NCI-H1417 (cell line): ENCODE data around the gene CRYBG2.

Source experiments
- DNase-seq, 3 experiments: peaks; one replicate each; lab custom pipeline; 2025; lab: John Stamatoyannopoulos, UW

The CRYBG2 gene

DNA sequence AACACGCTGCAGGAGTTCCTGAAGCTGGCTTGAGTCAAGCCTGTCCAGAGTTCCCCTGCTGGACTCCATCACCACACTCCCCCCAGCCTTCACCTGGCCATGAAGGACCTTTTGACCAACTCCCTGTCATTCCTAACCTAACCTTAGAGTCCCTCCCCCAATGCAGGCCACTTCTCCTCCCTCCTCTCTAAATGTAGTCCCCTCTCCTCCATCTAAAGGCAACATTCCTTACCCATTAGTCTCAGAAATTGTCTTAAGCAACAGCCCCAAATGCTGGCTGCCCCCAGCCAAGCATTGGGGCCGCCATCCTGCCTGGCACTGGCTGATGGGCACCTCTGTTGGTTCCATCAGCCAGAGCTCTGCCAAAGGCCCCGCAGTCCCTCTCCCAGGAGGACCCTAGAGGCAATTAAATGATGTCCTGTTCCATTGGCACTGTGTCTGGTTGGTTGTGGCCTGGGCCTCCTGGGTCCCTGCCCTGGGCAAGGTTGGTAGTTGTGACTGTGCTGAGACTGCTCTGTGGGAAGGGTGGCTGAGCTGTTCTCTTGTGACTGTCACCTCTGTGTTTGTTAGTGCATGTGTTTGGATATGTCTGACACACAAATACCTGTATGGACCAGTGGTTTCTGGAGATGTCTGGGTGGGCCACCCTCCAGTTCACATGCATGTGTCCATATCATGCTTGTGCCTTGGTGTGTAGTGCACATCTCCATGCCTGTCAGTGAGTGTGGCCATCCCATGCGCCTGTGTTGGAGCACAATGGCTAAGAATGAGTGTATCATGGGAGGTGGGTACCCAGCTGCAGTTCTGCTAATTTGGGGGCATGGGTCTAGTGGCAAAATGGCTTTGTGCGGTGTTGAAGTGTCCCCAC, 72.6 kb downstream of the CRYBG2 start:
- DNase-seq, result no peak

DNA sequence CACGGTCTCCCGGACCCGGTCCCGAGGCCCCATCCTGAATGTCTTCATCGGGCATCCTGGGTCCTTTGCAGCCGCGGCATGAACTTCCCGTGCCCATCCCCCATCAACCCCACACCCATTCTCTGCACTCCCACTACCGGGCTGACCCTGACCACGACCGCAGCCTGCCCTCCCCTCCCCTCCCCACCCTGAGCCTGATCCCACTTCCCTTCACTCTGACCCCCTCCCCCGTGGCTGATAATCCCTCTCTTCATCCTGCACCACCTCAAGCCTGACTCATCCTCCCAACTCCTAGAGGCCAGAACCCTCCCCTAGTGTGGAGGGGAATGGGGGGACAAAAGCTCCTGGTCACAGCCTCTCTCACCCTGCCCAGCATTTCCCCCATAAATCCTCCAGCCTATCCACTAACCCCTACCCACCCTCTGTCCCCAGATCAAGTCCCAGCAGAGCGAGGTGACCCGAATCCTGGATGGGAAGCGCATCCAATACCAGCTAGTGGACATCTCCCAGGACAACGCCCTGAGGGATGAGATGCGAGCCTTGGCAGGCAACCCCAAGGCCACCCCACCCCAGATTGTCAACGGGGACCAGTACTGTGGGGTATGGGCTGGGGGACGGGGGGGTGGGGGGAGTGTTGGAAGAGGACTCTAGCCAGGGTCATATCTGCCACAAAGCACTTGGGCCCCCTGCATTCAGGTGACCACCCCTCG, 73.4 kb downstream of the CRYBG2 start:
- DNase-seq, result no peak

DNA sequence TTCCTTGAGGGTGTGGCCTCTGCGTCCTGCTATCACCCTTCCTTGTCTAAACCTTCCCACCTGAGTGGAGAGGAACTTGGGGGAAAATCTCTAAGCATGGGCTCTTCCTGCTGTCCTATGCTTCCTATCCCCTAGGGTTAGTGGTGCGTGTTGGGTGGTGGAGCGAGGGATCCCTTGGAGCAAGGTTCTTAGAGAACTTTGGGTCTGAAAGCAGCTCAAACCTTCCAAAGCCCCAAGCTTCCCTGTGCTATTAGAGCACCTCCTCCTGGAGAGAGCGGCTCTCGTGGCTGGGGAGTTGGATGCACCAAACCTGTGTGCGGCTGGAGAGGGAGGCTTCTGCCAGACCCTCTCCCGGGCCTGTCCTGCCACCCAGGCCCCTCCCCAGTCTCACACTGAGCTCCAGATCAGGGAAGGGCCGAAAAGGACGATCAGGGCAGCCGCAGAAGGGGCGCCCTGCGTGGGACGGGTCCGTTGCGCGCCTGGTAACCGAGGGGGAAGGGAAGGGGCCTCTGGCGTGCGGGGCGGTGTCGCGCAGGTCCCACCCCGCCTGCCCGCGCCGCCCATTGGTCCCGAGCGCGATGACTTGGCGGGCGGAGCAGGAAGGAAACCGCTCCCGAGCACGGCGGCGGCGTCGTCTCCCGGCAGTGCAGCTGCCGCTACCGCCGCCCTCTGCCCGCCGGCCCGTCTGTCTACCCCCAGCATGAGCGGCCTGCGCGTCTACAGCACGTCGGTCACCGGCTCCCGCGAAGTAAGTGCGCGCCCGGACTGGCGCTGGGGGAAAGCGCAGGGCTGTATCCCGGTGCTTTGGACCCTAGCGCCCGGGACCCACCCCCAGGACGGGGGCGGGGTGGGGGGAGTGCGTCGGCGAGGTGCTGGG, 74.2 kb downstream of the CRYBG2 start, which contains the start of gene SH3BGRL3:
Gene SH3BGRL3 (plus strand): TSS at position 631 of the 877 bp plus-strand sequence. CDS start 70 bp downstream, at position 701.
- peak; percentile 69 to 81 (median 79) for DNase-seq

DNA sequence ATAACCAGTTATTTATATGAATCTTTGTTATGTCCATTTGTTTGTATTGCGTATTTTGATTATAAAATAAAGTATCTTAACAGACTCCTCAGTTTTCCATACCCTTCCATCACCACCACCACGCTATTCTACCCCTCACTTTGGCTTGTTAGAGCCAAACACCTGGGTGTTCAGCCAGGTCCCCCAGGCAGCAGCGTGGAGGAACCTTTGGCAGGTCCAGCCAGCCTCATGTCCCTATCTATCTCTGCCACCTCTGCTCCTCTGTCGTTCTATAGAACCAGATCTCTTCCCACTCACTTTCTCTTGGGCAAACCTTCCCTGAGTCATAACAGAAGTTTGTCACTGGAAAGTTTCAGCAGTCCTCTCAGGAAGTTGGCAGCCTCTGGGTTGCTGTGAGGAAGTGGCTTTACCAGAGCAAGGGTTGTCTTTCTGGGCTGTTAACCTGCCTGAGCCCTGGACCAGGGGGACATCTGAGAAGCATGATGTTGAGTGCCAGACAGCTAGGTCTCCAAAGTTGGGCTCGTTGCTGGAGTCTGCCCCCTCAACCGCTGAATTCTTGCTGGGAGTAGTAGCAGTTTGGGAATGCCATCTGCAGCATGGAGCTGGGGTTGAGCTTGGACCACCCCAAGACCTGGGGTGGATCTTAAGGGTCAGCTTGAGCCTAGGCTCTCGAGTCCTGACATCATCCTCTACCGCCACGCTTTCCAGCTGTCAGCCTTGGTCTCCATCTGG, 75.0 kb downstream of the CRYBG2 start:
- no peak for DNase-seq

DNA sequence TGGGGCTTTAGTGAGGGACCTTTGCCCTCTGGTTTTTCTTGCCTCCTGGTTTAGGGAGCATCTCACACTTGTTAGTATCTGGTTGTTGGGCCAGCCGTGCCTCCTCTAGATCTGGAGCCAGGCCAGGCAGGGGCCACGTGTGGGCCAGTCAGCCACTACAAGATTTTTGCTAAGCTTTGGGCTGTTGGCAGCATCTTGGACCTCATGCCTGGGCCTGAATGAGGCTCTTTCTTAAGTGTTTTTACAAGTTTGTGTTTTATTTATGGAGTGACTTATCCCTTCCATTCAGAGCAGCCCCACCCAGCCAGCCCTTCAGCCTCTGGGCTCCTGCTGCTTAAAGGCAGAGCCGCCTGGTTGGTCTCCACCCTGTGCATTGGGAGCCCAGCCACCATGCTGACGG, 75.6 kb downstream of the CRYBG2 start:
- no peak for DNase-seq

DNA sequence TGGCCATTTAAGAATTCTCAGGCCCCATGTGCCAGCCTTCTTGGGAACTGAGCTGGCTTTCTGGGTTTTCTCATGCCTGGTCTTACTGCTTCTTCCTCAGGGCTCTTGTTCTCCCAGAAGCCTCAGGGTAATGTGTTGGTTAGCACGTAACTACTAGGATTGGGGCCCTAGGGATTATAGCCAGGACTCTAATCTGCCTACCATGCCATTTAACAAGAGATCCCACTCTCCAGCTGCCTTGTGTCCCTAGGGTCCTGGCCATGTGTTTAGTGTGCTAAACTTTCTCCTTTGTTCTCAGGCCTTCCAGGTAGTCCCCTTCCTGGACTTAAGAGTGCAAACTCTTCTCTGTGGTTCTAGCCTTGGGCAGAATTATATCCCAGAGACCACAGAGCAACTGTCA, 76.2 kb downstream of the CRYBG2 start:
- DNase-seq, result no peak

DNA sequence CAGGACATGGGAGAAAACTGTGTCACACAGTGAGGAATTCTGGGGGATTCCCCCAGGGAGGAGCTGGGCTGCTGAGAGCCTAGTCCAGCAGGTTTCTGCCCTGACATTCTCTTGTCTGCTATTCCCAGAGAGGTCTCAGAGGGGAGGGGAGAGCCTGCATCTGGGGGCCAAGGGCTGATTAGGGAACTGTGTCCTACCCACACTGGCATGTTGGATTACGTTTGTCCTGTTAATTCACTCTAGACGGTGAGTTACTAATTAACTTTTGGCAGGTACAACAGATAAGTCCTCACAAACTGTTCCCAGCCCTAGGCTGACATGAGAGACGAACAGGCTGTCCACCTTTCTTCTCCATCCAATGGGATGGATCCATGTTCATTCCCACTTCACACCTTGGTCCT, 76.7 kb downstream of the CRYBG2 start:
- DNase-seq, result no peak

DNA sequence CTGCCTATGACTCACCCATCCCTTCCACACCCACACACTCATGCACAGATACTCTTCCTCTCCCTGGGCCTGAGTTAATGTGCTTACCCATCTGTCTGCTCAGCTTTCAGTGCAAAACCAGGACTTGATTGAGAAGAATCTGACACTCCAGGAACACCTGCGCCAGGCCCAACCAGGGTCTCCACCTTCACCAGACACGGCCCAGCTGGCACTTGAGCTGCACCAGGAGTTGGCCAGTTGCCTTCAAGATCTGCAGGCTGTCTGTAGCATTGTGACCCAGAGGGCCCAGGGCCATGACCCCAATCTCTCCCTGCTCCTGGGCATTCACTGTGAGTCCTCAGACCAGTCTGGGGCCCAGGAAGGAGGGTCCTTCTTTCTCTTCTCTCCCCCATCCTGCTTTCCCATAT, 77.5 kb downstream of the CRYBG2 start:
- no peak for DNase-seq

DNA sequence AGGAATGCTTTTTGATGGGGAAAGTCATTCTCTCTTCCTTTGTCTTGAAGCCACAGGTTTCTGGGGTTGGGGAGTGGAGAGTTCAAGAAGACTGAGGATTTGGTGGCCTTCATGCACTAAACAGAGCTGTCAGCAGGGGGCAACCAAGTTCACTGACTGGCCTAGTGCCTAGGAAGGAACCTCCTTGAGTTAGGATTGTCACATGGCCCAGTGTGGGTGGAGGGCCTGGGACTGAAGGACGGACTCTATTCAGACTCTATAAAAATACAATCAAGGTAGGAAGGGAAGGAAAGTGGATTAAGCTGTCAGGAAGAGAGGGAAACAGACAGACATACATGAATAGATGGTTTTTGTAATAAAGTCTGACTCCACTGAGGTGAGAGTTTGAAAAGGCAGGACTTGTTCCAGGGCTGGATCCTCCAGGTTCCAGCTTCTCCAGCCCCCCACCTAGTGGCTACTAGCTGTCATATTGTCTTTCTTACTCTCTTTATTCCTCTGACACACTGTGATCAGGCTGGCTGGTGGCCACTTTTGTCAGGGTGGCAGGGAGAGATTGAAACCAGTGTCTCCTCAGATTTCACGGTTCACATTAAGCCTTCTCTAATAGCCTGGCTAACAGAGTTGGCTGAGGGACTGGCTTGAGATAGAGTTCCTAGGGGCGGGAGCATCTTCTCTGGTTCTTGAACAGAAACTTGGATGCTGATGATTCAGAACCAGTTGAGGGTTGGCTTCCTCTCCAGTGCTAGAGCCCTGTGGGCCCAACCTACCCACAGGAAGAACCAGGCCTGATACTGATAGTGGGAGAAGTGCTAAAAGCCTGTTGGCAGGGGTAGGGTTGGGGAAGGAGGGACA, 78.1 kb downstream of the CRYBG2 start:
- peak; percentile 38 to 69 (median 58) for DNase-seq

DNA sequence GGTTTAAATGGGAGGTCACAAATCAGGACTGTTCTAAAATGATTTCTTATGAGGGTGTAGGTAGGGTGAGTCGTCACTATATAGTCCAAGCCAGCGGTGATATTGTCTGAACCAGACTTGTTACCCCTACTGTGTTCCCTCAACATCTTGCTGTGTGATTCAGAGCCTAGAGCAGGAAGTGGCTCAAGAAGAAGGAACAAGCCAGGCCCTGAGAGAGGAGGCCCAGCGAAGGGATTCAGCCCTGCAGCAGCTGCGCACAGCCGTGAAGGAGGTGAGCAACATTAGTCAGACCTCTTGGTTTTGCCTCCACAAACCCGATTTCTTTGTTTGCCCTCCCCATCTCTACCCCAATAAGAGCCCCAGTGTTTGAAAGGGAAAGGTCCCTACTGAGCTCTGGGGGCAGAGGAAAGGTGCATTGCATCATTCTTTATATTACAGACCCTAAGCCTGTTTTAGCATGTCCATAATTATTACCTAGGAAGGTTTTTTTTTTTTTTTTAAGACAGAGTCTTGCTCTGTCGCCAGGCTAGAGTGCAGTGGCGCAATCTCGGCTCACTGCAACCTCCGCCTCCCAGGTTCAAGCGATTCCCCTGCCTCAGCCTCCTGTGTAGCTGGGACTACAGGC, 79.0 kb downstream of the CRYBG2 start:
- DNase-seq, result no peak
